GM21526 (cell line): Measurements from ENCODE around the gene NFU1.
A peak's percentile ranks its signal among the peaks of the same experiment; 100 is the strongest.

Experiments
- ATAC-seq: cut with Tn5 transposase; IDR thresholded peaks from one replicate; pipeline ENCODE4 v1.9.1; 2021; ENCODE audit warnings: moderate library complexity; ENCODE audit not compliant: unreplicated experiment, low FRiP score

Gene NFU1

DNA sequence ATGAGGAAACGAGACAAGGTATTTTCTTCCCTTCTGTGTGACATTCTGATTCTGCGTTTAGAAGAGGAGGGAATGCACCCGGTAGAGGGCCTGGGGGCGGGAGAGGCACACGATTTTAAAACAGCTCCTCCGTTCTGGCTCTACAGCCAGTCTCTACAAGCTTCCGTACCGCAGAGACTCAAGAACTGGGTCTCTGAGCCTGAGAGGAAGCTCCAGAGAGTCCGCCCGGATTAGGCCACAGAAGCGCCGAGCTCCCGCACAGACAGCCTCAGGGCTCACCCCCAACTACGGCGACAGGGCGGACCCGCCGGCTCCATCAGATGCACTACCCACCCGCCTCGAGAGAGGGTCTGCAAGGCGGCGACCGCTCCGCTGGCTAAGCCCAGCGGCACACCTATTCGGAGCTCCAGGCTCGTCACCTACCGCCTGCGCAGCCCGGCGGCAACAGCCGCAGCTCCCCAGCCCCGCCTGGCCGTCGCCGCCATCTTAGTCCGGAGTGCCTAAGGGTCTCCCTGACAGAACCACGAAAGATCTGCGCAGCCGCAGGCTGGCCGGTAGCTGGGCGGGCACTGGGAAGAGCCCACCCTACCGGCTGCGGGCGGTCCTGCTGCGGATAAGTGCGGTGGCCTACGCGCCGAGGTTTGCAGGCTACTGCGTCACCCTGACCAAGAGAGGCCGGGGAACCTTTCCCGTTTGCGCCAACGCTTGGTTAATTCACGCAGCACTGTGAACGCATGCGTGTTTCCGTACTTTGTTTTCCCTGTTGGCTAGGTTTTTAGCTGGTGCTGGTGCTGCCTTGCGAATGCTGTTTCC lies at the start of gene NFU1:
Gene NFU1 (minus strand): TSS at position 498 of the 813 bp plus-strand sequence. CDS start 13 bp downstream, at position 485.
- peak; percentile 95 for ATAC-seq

DNA sequence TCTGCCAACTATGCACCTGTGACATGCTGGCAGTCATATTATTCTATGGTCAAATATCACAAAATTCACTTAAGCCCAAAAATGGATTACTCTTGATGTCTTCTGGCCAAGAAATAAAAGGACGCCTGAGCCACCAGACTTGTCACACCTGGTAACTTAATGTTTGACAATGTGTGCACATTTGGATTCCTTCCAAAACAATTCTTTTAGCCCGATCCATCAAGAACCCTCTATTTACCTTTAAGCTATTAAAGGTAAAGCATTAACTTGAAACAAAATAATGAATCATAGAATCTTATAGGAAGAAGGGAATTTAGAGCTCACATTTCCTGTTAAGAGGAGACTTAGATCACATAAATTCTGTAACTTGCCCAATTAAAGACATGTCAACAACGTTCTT lies 46.5 kb upstream of the NFU1 start:
- no peak for ATAC-seq

DNA sequence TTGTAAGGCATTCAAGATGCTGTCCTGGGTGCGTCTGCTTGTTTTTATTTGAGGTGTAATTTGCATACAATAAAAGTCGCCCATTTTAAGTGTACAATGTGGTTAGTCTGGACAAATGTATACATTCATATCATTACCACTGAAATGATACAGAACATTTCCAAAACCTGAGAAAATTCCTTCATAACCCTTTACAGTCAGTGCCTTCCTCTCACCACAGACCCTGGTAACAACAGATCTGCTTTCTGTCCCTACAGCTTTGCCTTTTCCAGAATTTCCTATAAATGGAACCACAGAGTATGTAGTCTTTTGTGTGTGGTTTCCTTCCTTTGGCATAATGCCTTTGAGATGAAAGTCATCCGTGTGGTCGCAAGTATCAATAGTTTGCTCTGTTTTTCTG lies 45.8 kb upstream of the NFU1 start:
- no peak for ATAC-seq

DNA sequence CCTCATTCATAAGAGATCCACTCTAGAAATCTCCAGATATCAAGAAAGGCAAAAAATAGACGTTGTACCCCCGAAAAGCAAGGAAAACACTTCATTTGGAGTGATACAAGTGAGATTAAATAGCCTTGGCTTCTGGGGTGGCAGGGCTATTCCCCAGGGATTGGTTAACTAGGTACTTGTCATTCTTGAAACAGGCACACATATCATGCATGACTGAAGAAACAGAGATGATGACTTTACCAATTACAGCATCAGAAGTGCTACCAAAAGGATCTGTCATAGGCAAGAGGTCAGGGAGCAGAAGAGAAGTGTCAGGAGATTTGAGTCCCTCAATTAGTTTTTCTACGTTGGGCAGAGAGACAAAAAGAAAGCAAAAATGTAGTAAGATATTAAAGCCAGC lies 45.2 kb upstream of the NFU1 start:
- ATAC-seq, result no peak

DNA sequence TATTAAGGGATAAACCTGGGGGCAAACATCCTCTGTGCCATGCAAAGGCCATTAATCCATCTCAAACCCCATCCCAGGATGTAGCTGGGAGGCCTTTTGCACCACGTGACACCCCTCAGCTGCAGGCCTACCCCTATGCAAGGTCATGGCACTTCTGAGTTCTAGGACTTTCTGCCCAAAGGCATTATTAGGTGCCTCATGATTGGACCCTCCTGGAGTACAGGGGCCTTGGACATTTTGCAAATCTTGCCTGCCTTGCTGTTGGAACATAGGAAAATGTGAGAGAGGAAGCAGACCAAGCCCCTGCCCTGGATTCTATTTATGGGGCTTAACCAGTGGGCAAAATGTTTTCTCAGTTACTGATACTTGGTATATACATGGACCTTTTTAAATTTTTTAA lies 44.2 kb upstream of the NFU1 start:
- no peak for ATAC-seq

DNA sequence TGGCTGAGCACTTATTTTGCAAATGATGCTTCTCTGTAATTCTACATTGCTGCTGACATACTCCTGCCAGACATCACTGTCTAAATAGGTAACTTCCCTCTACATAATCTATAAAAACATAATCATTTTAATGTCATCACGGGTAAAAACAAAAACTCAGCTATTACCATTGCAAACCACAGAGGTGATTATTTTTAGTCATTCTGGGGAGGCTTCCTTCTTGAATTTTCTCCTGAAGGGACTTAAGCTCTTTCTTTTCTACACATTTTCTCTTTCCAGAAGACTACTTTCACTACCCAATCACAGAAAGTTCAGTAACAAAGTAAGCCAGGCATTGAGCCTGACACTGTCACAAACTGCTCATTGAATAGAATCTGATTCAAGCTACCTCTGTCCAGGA lies 40.4 kb upstream of the NFU1 start:
- ATAC-seq, result no peak

DNA sequence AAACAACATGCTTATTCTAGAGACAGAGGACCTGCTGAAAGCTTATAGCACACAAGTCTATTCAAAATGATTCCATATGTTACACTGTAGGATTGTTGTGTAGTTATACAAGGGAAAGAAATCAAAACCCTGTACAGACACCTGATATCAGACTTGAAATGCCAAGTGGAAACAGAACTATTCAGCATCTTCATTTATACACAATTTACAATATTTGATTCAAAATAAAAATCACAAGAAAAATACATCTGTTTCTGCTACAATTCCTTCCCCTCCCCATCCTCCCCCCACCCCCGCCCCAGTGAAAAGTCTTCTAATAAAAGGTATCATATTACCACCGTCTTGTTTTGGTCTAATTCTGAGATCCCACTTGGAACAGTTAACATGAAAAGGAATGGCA lies 37.5 kb upstream of the NFU1 start:
- ATAC-seq, result no peak

DNA sequence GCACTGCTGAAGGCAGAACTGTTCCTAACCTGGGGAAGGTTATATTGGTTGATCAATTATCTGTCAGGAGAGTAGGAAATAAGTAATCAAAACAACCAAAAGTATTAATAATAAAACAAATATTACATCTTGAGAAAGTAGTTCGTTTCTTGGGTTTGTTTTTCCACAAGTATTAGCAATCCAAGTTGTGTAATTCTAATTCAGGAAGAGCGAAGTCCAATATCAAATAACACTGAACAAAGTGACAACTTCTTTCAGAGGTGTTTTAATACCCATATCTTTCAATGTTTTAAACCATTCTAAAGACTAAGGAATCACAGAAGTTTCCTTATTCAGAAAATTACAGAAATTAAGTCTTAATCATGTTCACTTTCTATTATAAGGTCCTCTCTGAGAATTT lies 34.6 kb upstream of the NFU1 start:
- ATAC-seq, result no peak

DNA sequence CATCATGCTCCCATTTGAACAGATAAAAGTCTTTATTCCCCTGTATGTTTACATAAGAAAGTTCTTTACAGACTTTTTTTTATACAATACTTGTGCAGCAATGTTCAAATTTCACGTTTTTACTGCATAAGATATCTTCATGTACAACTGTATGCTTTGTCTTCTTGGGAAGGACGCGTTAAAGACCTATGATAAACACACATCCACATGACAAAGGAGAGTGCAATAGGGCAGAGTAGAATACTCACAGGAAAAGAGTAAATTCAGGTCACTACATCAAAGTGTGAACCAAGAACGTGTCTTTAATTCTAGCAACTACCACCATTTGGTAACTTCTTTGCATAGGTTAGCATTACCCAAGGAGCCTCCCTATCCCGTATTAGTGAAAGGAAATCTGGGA lies 33.7 kb upstream of the NFU1 start:
- no peak for ATAC-seq

DNA sequence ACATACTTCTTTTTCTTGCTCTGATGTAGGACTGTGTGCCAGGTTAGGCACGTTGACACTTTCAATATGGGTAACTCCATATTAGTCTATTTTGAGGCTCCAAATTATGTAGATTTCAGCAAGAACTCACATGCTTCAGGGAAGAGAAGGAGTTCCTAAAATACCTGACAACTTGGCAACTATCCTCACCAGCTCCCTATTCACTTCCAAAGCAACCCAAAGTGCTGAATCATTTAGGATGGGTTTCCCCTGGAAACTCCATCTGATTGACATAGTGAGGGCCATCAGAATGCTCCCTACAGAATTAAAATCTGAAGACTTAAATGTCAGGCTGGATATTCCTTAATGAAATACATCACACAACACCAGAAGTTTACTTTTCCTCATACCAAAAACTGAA lies 32.5 kb upstream of the NFU1 start:
- ATAC-seq, result no peak

DNA sequence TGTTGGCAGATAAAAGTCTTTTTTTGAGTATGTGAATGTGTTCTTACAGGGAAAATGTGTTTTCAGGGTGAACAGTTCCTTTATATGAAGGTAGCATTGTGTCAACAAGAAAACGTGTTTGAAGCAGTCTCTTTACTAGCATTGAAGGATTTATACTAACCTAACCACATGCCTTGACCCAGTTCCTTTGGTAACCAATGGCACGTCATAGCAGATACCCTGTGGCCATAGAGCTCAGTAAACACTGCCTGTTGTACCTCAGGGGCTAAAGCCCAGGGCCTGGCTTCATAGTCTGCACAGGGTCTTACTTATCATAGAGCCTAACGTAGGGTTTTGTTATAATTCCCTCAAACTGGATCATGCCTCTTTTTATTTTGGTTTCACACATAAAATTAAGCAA lies 32.1 kb upstream of the NFU1 start:
- ATAC-seq, result no peak

DNA sequence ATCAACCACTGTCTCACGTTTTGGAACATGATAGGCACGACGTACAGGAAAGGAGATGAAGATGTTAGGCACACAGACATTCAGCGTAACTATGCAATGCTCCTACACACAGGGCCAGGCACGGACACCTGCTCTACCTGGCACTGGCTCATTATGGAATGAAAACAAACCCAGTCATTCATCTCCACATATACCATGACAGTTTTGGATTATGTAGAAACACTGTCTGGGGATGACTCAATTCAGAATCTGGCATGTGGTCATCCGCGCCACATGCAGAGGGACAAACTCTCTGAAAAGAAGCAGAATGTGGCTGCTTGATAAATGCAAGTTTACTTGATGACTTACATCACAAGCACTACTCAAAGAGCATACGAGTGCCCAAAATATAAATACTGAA lies 29.5 kb upstream of the NFU1 start:
- ATAC-seq, result no peak

DNA sequence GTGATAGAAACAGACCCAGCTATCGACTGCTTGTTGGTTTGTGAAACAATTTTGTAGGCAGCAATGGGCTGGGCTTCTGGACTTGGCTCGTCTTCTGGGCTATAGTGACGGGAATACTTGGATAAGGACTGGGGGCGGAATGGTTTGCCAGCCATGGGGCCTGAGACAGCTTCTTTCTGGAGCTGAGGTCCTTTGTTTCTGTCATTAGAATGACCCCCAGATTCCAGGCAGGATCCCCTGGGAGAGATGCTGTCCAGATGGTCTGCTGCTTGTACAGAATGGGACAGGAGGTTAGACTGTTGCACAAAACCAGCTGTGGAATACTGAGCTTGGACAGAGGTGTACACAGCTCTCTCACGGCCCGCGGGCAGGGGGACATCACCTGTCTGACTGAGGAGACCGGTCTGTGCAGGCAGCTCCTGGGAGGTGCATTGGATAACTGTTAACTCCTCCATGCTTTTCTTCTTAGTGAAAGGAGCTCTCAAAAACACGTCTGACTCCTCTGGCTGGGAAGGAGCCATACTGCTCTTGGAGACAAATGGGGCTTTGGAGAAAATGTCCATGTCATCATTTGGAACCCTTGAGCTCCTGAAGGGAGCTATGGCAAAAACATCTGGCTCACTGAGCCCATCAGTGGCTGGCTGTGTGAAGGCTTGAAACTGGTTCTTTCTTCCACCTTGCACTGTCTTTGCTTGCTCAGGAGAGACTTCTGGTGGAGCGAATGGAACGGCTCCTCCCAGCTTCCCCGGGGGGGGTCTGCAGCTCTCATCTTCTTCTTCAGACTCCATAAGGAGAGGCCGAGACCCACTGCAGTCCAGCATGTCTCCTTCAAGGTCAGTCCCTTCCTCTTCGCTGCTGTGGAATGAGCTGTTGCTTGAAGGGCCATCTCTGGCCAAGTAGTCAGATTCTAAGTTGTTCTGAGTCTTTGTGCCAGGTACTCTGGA lies 28.6 kb upstream of the NFU1 start:
- no peak for ATAC-seq

DNA sequence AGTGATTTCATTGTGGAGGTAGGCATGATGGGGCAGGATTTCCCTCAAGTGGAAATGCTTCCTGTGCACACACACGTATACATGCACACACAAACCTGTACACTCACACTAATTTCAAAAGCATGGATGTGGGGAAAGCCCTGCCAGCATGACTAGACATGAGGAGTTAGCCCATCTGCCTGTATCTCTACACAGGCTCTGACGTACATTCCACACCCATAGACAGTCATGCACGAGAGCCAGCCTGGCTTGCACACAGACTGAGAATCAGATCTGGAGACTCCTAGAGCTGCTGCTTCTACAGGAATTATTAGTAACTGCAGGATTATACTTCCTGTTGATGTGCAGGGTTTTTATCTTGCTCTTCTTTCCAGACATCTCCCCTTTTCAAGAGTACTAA lies 27.3 kb upstream of the NFU1 start:
- ATAC-seq, result no peak

DNA sequence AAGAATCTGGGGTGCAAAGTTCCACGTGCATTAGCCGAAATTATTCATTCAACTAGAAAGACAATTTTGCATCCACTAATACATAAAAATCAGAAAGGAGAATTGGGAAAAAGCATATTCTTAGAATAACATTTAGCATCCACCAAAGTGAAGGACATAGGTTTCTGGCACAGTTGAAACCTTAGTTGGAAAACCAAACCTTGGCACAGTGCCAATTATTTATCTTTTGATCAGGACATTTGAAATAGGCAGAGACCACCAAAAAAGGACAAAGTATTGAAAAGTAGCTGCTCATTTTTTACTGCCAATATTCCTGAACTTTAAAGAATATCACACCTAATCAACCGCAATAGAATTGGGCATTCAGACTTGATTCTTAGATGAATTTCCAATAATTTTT lies 25.5 kb upstream of the NFU1 start:
- ATAC-seq, result no peak

DNA sequence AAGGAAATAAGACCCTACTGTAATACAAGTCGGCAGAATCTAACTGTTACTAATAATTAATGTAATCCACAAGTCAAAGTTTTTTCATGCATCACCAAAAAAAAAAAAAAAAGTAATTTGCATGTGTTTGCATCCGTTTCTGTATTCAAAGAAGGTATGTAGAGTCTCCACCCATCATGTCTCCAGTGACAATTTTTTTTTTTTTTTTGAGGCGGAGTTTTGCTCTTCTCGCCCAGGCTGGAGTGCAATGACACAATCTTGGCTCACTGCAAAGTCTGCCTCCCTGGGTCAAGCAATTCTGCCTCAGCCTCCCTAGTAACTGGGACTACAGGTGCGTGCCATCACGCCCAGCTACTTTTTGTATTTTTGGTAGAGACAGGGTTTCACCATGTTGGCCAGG lies 24.2 kb upstream of the NFU1 start:
- no peak for ATAC-seq

DNA sequence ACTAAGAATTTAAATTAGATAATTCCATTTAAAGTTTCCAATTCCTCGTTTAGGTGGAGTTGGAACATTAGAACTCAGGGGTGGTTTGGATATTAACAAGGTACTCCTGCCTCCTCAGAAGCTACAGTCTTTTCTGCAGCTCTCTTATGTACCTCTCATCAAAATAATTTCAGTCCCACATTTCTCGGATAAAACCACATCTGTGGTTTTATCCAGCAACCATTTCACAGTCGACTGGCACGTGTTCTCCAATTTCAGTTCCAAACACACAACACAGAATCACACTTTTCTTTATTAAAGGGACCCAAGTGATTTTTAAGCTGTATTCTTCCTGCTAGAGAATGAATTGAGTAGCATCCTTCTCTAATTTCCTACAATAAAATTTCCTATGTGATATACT lies 22.7 kb upstream of the NFU1 start:
- no peak for ATAC-seq

DNA sequence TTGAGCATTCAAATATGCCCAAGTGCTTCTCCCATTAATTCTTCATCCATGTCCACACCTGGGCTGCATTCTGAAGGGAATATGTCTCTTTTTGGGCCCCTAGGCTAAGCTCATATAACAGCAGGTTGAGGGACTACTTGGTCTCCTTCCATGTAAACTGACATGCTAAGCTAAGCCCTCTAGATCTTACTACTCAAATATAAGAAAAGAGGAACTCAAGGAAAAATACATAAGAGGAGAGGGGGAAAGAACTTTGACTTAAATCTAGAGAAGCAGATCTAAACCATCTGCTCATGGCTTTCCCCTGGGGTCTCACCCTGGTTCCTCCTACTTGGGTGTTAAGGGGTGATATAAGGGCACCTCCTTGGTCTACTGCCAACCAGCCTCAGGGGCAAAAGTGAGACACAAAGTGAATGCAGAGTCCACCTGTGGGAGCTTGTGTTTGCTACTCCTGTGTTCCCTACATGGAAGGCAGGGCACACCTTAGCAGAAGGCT lies 19.8 kb upstream of the NFU1 start:
- no peak for ATAC-seq

DNA sequence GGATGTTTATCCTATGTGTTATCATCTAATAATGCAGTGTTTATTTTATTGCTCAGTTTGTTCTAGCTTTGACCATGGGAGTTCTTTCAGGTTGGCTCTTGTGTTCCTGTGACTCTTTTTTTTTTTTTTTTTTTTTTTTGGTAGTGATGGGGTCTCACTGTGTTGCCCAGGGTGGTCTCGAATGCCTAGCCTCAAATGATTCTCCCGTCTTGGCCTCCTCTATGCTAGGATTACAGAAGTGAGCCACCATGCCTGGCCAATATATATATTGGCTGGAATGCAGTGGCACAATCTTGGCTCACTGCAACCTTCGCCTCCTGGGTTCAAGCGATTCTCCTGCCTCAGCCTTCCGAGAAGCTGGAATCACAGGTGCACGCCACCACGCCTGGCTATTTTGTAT lies 18.9 kb upstream of the NFU1 start:
- no peak for ATAC-seq

DNA sequence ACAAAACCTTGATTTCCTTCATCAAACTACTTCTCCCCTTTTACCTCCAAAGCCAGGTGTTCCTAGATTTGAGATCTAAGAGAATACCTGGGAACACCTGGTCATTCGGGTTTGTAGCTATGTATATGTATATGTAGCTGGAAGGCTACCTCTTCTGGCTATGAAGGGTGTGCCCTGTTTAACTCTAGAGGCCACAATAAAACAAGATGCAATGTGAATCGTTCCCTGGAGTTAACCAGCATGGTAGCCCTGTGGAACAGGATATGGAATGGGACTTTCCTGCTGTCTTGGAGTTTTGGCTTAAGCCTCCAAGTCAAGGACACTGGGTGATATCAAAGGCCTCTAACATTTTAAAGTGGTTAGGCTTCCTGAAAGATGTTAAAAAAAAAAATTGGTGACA lies 17.7 kb upstream of the NFU1 start:
- no peak for ATAC-seq

DNA sequence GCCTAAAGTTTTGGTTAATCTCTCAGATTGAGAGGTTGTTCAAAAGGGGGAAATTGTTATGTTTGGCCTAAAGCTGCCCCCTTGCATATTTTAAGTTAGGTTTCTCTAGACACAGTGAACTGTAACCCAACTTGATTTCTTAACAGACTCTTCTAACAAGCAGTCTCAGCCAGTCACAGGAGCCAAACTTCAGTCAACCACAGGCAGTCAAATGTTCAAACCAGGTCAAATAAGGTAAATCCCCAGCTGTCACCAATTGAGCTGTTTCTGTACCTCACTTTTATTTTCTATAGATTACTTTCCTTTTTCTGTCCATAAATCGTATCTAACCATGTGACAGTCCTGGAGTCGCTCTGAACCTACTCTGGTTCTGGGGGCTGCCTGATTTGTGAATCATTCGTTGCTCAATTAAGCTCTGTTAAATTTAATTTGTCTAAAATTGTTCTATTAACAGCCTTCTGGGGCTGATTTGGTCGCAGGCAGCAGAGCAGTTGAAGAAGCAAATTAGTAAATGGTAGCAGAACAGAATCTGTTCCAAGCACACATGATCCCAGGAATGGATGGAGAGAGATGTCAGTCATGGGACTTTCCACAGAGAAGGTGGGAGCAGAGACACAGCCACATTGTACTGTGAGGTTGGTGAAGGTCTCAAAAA lies 16.4 kb upstream of the NFU1 start:
- ATAC-seq, result peak; percentile 81
